HG03565 (cell line): ENCODE results near the gene KCNG2.
A peak's percentile ranks its signal among the peaks of the same experiment; 100 is the strongest.

Experiments used
- ATAC-seq: cut with Tn5 transposase; IDR thresholded peaks from one replicate; pipeline ENCODE4 v1.9.1; 2021; ENCODE audit warnings: mild to moderate bottlenecking, moderate library complexity; ENCODE audit not compliant: unreplicated experiment

KCNG2 gene

DNA sequence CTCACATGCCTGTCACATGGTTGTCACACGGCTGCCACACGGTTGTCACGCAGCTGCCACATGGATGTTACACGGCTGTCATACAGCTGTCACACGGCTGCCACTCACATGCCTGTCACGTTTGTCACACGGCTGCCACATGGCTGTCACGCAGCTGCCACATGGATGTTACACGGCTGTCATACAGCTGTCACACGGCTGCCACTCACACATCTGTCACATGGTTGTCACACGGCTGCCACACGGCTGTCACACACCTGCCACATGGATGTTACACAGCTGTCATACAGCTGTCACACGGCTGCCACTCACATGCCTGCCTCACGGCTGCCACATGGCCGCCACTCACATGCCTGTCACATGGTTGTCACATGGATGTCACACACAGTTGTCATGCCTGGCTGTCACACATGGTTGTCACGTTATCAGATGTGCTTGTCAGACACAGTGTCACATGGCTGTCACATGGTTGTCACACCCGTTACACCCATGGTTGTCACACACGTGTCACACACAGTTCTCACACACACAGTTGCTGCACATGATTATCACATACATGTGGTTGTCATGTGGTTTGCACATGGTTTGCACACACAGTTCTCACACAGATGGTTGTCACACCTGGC lies 19.4 kb downstream of the KCNG2 start:
- no peak for ATAC-seq

DNA sequence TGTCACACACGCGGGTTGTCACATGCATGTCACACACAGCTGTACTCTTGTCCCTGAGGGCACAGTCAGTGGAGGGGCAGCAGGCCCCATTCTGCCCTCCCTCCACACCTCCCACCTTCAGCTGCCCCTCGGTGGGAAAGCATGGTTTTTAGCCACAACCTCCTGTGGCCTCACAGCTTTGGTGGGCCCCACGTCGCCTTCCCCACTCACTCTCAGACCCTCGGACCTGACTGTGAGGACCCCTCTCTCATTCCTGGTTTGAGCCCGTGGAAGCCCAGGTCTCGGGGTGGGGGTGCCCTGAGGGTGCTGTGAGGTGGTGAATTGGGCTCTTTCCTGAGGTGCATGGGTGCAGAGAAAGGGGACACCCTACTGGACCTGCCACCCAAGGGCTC lies 19.9 kb downstream of the KCNG2 start:
- no peak for ATAC-seq

GRCh38 chr18:79818036-79818435 lies 20.3 kb downstream of the KCNG2 start:
- no peak for ATAC-seq

- ATAC-seq, result no peak
These were observed 20.9 kb downstream of the KCNG2 start for GRCh38 chr18:79818631-79819030.

DNA sequence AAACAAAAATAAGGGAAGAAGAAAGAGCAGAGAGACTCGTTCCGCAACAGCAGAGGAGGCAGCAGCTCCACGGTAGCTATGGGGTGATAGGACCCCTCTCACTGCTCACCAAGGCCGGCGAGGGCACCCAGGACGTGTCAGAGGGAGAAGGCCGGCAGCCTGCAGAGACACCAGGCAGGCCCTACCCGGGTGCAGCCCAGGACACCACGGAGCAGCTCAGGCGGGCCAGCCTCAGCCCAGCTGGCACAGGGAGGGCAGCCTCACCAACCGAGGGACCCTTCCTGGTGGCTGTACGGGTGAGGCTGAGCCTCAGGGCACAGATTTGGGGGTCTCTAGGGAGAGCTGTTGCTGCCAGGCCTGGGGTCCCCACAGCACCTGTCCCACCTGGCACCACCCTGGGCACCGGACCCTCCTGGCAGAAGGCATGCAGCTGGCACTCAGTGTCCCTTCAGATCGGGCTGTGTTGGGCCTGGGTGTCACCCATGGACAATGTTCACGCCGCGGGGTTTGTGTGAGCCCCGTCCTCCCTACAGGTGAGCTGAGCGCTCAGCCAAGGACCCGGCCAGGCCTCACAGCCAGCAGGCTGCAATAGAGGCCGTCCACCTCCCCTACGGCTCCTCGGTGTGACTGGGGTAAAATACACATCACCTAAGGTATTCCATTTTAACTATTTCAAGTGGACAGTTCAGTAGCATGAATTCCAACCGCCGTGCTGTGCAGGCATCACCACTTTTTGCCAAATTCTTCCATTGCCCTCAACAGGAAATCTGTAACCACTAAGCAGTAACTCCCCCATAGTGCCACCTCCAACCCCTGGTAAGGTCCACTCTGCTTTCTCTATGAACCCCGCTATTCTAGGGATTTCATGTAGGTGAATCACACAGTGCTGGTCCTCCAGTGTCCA lies 21.6 kb downstream of the KCNG2 start:
- no peak for ATAC-seq

GRCh38 chr18:79819968-79820351 lies 22.2 kb downstream of the KCNG2 start:
- ATAC-seq, result peak; percentile 72

DNA sequence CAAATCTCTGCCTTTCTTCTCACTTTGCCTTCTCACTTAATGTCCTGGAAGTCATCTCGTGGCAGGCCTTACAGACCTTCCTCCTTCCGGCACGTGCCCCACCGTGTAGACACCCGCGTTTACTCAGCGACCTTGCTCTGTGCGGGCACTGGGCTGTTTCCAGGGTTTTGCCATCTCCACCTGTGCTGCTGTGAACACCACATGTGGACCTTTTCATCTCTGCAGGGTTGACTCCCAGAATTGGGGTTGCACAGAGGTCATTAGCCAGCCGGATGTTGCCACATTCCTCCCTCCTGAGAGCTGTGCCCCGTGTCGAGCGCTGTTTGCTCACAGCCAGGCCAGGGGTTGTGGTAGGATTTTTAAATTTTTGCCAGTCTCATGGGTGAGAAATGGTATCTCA lies 25.4 kb downstream of the KCNG2 start:
- no peak for ATAC-seq

DNA sequence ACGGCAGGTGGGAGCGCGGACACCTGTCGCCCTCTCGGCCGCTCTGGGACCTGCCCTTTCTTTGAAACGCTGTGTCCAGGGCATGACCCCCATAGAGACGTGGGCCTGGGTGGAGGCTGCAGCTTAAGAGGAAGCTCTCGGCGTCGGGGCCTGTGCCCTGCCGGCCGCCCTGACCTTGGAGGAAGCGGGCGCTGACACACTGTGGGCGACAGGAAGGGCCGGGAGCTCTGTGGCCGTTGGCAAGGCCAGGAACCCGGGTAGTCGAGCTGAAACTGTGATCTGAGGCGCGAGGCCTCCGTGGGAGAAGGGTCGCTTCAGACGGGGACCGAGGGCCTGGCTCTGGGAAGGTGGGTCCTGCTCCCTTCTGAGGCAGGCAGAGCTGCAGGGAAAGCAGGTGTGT lies 28.2 kb downstream of the KCNG2 start:
- no peak for ATAC-seq

DNA sequence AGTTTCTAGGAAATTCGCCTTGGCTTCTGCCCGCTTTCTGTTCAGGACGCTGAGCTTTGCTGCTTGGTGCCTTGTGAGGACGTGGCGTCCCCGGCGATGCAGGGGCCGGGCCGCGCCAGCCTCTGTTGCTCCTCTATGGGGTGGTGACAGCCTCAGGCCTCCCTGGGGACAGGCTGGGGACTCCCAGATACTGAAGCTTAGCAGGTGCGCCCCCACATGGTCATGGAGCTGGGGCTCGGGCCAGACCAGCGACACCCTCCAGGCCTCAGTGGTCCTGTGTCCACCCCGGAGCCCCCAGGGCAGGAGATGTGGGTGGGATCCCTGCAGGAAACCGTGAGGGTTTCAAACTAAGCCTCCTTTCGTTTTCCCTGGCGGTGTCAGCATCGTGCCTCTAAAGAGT lies 29.2 kb downstream of the KCNG2 start:
- no peak for ATAC-seq

DNA sequence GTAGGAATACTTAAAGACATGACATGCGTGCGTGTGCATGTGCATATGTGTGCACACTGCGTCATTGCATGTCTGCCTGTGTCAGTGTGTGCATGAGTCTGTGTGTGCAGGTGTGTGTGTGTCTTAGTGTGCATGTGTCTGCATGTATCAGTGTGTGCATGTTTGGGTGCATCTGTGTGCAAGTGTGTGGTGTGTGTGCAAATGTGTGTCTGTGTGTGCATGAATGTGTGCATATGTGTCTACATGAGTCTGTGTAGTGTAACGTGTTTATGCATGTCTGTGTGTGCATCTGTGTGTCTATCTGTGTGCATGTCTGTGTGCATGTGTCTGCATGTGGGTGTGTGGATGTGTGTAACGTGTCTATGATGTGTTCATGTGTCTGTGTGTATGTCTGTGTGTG lies 30.5 kb downstream of the KCNG2 start:
- ATAC-seq, result no peak

DNA sequence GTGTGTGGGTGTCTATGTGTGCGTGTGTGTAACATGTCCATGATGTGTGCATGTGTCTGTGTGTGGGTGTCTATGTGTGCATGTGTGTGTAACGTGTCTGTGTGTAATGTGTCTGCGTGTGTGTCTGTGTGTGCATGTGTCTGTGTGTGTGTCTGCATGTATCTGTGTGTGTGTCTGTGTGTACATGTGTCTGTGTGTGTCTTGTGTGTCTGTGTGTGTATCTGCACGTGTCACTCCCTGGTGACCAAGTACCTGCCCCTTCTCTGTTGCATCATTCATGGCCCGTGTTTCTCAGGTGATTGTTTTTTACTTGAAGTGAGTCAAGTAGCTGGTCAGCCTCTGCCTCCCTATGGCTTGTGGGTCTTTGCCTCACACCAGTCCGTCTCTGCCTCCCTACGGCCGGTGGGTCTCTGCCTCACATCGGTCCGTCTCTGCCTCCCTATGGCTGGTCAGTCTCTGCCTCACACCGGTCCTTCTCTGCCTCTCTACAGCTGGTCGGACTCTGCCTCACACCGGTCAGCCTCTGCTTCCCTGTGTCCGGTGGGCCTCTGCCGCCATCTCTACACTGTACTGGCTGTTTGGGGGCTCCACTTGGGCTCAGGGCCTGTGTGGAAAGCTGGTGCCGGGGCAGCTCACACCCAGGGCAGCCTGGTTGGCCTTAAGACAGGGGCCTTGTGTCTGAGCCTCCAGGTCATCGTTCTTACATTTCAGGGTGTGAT lies 31.6 kb downstream of the KCNG2 start:
- no peak for ATAC-seq

DNA sequence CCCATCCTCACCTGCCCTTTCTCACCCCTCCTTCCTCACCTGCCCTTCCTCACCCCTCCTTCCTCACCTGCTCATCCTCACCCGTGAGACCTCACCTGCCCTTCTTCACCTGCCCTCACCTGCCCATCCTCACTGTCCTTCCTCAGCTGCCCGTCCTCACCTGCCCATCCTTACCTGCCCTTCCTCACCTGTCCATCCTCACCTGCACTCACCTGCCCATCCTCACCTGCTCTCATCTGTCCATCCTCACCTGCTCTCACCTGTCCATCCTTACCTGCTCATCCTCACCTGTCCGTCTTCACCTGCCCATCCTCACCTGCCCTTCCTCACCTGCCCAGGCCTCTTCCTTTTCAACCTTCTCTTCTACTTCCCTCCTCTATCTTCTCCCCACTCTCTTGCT lies 34.4 kb downstream of the KCNG2 start:
- no peak for ATAC-seq

- no peak for ATAC-seq
These were observed 37.1 kb downstream of the KCNG2 start for GRCh38 chr18:79834834-79835233.

GRCh38 chr18:79841936-79842335 lies 44.2 kb downstream of the KCNG2 start:
- no peak for ATAC-seq

DNA sequence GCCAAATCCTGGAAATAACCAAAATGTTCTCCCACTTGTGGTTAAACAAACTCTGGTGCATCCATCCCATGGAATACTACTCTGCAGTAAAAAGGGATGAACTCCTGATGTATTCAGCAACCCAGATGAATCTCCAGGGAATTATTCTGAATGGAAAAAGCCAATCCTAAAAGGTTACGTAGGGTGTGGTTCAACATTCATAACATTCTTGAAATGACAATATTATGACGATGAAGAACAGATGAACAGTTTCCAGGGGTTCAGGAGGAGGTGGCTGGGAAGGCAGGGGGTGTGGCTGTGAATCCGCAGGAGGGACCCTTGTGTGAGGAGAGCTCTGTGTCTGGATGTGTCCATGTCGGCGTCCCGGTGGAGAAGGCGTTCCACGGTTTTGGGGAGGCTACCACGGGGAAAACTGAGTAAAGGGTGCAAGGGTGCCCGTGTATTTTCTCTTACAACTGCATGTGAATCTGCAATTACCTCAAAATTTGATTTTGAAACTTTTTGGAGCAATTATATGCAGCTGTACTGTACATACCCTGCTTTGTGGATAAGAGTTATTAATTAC lies 47.3 kb downstream of the KCNG2 start:
- ATAC-seq, result no peak

DNA sequence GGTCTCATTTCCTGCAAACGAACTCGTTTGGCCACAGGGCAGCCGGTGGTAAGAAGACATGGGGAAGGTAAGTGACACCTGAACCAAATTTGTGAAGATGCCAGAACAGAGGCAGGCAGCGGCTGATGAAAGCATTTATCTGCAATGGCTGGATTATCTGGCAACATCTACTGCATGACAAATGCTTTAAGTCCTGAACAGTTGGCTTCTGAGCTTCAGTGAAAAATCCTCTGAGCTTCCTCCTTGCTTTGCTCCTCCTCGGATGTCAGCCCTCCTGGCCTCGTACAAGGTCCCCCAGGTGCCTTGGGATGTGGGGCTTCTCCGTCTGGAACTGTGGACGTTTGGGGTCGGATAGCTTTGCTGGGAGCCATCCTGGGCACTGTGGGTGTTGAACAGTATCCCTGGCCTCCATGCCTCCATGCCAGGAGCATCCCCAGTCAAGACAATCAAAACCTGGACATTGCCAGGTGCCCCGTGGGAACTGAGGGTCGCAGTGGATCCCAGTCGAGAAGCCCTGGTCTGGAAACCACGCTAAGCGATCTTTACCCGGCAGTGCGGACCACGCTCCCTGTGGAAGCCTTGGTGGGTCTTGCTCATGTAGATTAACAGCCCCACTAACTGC lies 49.3 kb downstream of the KCNG2 start:
- no peak for ATAC-seq

- ATAC-seq, result no peak
These were observed 50.0 kb downstream of the KCNG2 start for GRCh38 chr18:79847606-79848293.

DNA sequence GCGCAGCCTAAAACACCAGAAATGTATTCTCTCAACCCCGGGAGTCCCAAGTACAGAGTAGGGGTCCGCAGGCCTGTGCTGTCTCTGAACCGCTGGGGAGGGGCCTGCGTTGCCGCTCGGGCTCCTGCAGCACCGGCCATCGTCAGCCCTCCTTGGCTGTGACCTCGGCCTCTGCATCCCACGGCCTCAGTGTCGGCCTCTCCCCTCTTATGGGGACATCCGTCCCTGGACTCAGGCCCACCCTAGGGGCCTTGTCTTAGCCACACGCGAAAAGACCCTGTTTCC lies 50.5 kb downstream of the KCNG2 start:
- ATAC-seq, result no peak

DNA sequence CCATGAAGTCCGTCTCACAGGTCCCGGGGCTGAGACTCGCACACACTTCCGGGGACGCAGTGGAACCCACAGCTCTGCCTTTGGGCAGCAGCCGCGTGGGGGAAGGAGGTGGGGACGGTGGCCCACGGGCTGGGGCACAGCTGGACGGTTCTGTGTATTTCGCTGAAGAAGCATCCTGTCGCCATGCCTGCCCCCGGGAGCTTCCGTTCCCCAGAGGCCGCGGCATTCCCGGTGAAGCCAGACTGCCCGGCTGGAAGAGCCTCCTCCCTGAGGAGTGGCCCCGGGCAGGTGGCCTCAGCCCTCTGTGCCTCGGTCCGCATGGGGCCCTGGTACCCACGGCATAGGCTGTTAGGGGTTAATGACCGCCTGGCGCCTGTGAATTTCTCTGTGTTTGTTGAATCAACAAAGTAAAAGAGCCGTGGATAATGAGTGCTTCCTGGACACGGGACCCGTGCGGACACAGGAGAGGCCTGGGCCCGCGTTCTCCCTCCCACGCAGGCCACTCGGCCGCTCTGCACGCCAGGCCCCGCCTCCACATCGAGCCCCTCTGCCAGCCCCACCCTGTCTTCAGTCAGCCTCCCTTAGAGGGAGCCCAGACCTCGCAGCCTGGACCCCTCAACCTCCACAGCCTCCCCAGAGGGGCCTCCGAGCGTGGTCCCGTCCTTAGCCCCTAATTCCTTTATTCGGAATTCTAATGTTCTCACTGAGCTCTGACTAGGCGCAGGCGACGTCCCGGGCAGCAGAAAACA lies 51.0 kb downstream of the KCNG2 start:
- ATAC-seq, result no peak
